ENCODE data around the gene FKBP11.

DNA sequence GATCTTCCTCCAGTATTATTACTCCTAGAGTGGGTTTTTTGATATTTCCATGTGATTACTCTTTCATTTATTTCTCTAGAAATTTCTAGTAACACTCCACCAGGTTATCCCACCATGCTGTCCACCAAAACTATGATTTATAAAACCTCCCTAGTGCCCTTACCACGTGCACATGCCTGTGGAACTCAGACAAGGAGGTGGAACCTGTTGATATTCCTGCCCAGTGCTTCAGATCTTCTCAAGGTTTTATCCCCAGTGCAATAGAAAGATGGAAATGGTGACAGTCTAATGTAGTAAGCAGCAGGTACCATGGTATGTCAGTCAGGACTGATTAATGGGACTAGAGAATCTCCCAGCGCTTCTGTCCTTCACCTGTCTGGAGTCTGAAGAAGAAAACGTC is 35.5 kb upstream of the FKBP11 start:
- TF ChIP-seq EZH2 (IDR thresholded peaks at IDR 0.05; ENCODE audit: low read depth, unreplicated experiment) (no peak), CTCF (conservative IDR thresholded peaks at IDR 0.05; ENCODE audit: low read depth in 2 of 2) (no peak), EZH2phosphoT487 (IDR thresholded peaks at IDR 0.05; ENCODE audit: unreplicated experiment) (no peak)
- TF ChIP-seq, protein P1, sequence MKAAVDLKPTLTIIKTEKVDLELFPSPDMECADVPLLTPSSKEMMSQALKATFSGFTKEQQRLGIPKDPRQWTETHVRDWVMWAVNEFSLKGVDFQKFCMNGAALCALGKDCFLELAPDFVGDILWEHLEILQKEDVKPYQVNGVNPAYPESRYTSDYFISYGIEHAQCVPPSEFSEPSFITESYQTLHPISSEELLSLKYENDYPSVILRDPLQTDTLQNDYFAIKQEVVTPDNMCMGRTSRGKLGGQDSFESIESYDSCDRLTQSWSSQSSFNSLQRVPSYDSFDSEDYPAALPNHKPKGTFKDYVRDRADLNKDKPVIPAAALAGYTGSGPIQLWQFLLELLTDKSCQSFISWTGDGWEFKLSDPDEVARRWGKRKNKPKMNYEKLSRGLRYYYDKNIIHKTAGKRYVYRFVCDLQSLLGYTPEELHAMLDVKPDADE (IDR thresholded peaks at IDR 0.05): no peak

Measured in GM23338 (cell line).